Sigmoid colon (tissue), 7 donors: ENCODE measurements around the gene SYNDIG1. TPM values are rescaled to one million over a fixed set of nuclear protein-coding genes. Genes with fewer than 3 reads are reported as not detected.

Experiments used
- DNase-seq: peaks from one replicate; pipeline ENCODE4 v3.0.0-alpha.2; 2019
- H3K27ac ChIP-seq, 4 donors: fragments of 200-600 bp; sonication (generic); one replicate each; pipeline ENCODE4 v1.5.1; 2016 to 2019; ENCODE audit warnings: mild to moderate bottlenecking in 1 of 4
- H3K27me3 ChIP-seq, 3 donors: fragments of 200-600 bp; sonication (generic); one replicate each; pipeline ENCODE4 v1.5.1; 2019; ENCODE audit warnings: mild to moderate bottlenecking in 1 of 3
- H3K36me3 ChIP-seq, 4 donors: fragments of 200-600 bp; sonication (generic); one replicate each; pipeline ENCODE4 v1.5.1; 2016 to 2019
- H3K4me1 ChIP-seq, 4 donors: fragments of 200-600 bp; sonication (generic); one replicate each; pipeline ENCODE4 v1.5.1; 2017 to 2019
- H3K4me3 ChIP-seq, 4 donors: fragments of 200-600 bp; sonication (generic); one replicate each; pipeline ENCODE4 v1.5.1; 2017 to 2019; ENCODE audit warnings: mild to moderate bottlenecking in 2 of 4, moderate library complexity in 1 of 4
- H3K9me3 ChIP-seq, 4 donors: fragments of 200-600 bp in 3 of 4; sonication (generic) in 3 of 4; one replicate each; pipeline versions ENCODE4 v1.5.1 to v1.6.1; 2013 to 2019
- EP300 ChIP-seq, 4 donors: sonication (generic); formaldehyde crosslinking; IDR thresholded peaks; one replicate each; pipeline ENCODE4 v1.6.1; 2017; ENCODE audit warnings: antibody characterized with exemption in 4 of 4
- POLR2A ChIP-seq, 2 donors: fragments of 450-650 bp; IDR thresholded peaks; one replicate each; pipeline ENCODE4 v1.6.1; 2016; ENCODE audit warnings: antibody characterized with exemption in 2 of 2, mild to moderate bottlenecking in 2 of 2, moderate library complexity in 2 of 2
- POLR2AphosphoS5 ChIP-seq, 4 donors: sonication (generic); formaldehyde crosslinking; IDR thresholded peaks; one replicate each; pipeline ENCODE4 v1.6.1; 2017; ENCODE audit warnings: antibody characterized with exemption in 4 of 4
- WGBS, 2 donors: extraction: QIAGEN DNeasy Blood & Tissue Kit; methylation state at CpG; one replicate each; pipeline ENCODE4 v1.1.7; 2013; 5-methylcytosine and 5-hydroxymethylcytosine counted together
- intact Hi-C: fragments of 100-400 bp; cut with DNase I; formaldehyde crosslinking; loops from one replicate; pipeline ENCODE4 v1.15.1; 2023
- polyA plus RNA-seq, 3 donors: library from polyadenylated mRNA; stranded (reverse); fragments of 200-250 nt; gene quantifications; one replicate each; pipeline ENCODE4 v1.2.3, GENCODE V29; 2013
- total RNA-seq, 4 donors: library from RNA; depleted of rRNA; stranded (reverse); fragments of >200 nt; gene quantifications; one replicate each; pipeline ENCODE4 v1.1.0, GENCODE V29; 2016
- TF ChIP-seq, protein P1 (sequence below), 4 experiments: fragments of 450-650 bp in 3 of 4; fragments of 200-600 bp in 1 of 4; IDR thresholded peaks; one replicate each; pipeline ENCODE4 v1.5.1; 2016 to 2019; ENCODE audit warnings: antibody characterized with exemption in 4 of 4, mild to moderate bottlenecking in 3 of 4, moderate library complexity in 2 of 4
- donor health status: healthy with polysubstance abuse.
- donor health status: Bipolar disorder and iron deficiency.
- donor health status: healthy.

SYNDIG1 gene
- total and polyA plus RNA-seq, 7 donors: 0.16 to 0.69 (median 0.36) TPM; not detected in 2

DNA sequence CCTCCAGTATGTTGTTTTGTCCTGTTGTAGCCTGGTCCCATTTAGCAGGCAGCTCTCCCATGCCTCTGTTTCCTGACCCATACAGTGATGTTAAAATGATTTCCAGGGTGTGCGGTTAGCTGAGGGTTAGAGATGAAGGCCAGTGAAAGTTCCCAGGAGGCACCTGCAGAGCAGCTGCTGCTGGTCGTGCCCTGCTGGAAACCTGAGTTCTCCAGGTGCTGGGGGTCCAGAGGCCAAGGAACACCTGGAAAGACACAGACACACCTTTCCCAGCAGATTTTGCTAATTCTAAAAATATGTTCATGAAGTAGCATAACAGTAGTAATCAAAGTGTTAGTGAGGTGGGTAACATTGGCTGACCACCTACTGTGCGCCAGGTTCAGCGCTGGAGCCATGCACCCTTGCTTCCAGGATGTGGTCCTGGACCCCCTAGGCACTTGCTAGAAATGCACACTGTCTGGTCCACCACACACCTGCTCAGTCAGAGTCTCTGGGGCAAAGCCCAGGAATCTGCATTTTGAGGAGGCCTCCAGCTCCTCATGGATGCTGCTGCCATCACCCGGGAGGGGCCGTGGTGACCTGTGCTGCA, 118.7 kb downstream of the SYNDIG1 start:
- WGBS, 2 donors: 78 to 85% methylated on average over 6 of the region's 6 CpGs
- Histone ChIP-seq H3K27me3 (peaks cover 0 to 15% (median 0%) of the 10 kb centered on the region in 3 donors), H3K9me3 (no peaks in the 10 kb centered on the region), H3K36me3 (no peaks in the 10 kb centered on the region), H3K4me3 (no peak overlapping the region), H3K27ac (no peak overlapping the region), H3K4me1 (no peaks in the 10 kb centered on the region)
- intact Hi-C loops: no loop called here
- no peak for TF ChIP-seq POLR2AphosphoS5 (IDR thresholded peaks at IDR 0.05)
- TF ChIP-seq, protein P1, sequence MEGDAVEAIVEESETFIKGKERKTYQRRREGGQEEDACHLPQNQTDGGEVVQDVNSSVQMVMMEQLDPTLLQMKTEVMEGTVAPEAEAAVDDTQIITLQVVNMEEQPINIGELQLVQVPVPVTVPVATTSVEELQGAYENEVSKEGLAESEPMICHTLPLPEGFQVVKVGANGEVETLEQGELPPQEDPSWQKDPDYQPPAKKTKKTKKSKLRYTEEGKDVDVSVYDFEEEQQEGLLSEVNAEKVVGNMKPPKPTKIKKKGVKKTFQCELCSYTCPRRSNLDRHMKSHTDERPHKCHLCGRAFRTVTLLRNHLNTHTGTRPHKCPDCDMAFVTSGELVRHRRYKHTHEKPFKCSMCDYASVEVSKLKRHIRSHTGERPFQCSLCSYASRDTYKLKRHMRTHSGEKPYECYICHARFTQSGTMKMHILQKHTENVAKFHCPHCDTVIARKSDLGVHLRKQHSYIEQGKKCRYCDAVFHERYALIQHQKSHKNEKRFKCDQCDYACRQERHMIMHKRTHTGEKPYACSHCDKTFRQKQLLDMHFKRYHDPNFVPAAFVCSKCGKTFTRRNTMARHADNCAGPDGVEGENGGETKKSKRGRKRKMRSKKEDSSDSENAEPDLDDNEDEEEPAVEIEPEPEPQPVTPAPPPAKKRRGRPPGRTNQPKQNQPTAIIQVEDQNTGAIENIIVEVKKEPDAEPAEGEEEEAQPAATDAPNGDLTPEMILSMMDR (IDR thresholded peaks at IDR 0.05): no peak
- TF ChIP-seq EP300 (IDR thresholded peaks at IDR 0.05): no peak
- DNase-seq: no peak

DNA sequence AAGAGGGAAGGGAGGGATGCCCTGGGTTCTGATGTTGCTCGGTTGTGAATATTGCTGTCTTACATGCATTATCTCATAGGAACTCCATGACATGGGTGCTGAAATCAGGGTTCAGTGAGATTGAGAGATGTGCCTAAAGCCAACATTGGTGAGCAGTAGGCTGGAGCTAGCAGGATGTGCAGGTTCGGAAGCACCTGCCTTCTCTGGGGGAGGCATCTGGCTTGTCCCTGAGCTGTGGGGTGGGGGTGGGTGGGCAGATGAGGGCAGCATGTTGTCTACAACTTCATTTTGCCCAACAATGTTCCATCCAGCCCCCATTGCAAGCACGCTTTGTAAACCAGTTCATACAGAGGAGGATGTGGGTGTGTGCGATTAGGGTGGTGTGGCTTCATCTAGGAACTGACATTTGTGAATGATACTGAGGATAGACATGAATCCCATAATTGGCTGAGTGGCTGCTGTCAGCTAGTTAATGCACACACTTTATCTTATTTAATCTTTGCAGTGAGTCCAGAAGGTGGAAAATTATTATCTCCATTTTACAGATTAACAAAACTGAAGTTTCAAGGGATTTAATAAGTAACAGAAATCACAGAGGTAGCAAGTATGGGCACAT, 119.4 kb downstream of the SYNDIG1 start:
- intact Hi-C loops: no loop called here
- DNase-seq: no peak
- Histone ChIP-seq H3K27me3 (peaks cover 0 to 14% (median 0%) of the 10 kb centered on the region in 3 donors), H3K36me3 (no peaks in the 10 kb centered on the region), H3K9me3 (peaks cover 0 to 2% (median 0%) of the 10 kb centered on the region in 4 donors), H3K27ac (no peak overlapping the region), H3K4me3 (no peak overlapping the region), H3K4me1 (no peaks in the 10 kb centered on the region)
- 84 to 85% methylated on average over 4 of the region's 4 CpGs for WGBS, 2 donors
- TF ChIP-seq, protein P1 (IDR thresholded peaks at IDR 0.05): no peak
- no peak for TF ChIP-seq EP300 (IDR thresholded peaks at IDR 0.05)
- TF ChIP-seq POLR2AphosphoS5 (IDR thresholded peaks at IDR 0.05): no peak
- no peak for TF ChIP-seq POLR2A (IDR thresholded peaks at IDR 0.05)

DNA sequence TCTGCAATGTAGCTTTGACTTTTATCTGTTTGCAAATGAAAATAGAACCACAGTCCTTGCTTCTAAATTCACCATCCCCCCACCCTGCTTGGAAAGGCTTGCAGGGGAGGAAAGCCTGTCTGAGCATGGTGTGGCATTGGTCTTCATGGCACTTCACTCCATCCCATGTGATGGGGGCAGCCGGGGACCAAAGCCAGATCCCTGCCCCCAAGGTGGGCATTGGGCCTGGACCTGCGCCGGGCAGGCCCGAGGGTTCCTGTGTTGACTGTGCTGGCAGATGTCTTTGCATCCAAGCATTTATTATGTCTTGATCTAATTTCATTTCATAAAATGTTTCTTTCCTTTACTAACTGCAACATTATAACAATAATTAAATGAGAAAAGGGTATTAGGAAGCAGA, 120.0 kb downstream of the SYNDIG1 start:
- TF ChIP-seq POLR2A (IDR thresholded peaks at IDR 0.05) (no peak), POLR2AphosphoS5 (IDR thresholded peaks at IDR 0.05) (no peak)
- TF ChIP-seq, protein P1 (IDR thresholded peaks at IDR 0.05): no peak
- H3K36me3 ChIP-seq: no peaks in the 10 kb centered on the region
- H3K4me3 ChIP-seq: no peak overlapping the region
- DNase-seq: no peak
- H3K4me1 ChIP-seq: no peaks in the 10 kb centered on the region
- peaks cover 0 to 2% (median 0%) of the 10 kb centered on the region in 4 donors for H3K9me3 ChIP-seq
- H3K27ac ChIP-seq: no peak overlapping the region
- peaks cover 0 to 14% (median 0%) of the 10 kb centered on the region in 3 donors for H3K27me3 ChIP-seq
- WGBS, 2 donors: 87 to 96% methylated on average over 4 of the region's 4 CpGs
- intact Hi-C loops: no loop called here

DNA sequence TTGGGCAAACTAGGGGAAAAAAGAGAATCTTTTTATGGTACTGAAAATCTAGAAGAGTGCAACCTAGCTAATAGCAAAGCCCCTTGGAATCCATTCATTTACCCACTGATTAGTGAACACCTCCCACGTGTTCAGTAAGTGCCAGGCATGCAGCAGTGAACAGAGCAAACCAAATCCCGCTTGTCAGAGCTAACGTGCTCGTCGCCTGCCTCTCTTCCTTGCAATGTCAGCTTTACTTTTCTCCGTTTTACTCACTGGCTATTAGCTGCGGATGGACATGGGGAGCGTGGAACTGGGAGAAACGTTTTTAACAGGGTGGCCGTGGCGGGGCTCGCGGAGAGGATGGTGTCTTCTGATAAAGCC, 120.4 kb downstream of the SYNDIG1 start:
- no peak for DNase-seq
- no peaks in the 10 kb centered on the region for H3K4me1 ChIP-seq
- TF ChIP-seq POLR2AphosphoS5 (IDR thresholded peaks at IDR 0.05) (no peak), POLR2A (IDR thresholded peaks at IDR 0.05) (no peak), EP300 (IDR thresholded peaks at IDR 0.05) (no peak)
- TF ChIP-seq, protein P1 (IDR thresholded peaks at IDR 0.05): no peak
- H3K9me3 ChIP-seq: peaks cover 0 to 2% (median 0%) of the 10 kb centered on the region in 4 donors
- 86 to 89% methylated on average over 13 of the region's 13 CpGs for WGBS, 2 donors
- intact Hi-C loops: no loop called here
- H3K27me3 ChIP-seq: peaks cover 0 to 14% (median 0%) of the 10 kb centered on the region in 3 donors
- no peaks in the 10 kb centered on the region for H3K36me3 ChIP-seq
- H3K4me3 ChIP-seq: no peak overlapping the region
- H3K27ac ChIP-seq: no peak overlapping the region
